Chondrocyte (in vitro differentiated cells): ENCODE data around the gene SLC6A11. TPM values are rescaled to one million over a fixed set of nuclear protein-coding genes. Genes with fewer than 3 reads are reported as not detected.

ENCODE experiments used
- DNase-seq: peaks from one replicate; pipeline ENCODE4 v3.0.0; 2021; ENCODE audit warnings: mixed read lengths, low spot score
- H3K27ac Mint-ChIP-seq: one replicate; pipeline ENCODE4 v1.8.0; 2021; ENCODE audit warnings: mild to moderate bottlenecking, moderate library complexity, mixed read lengths; ENCODE audit not compliant: unreplicated experiment
- H3K27me3 Mint-ChIP-seq: 2 replicates; pipeline ENCODE4 v1.8.0; 2021; ENCODE audit warnings: low read depth, mixed read lengths
- H3K36me3 Mint-ChIP-seq: 2 replicates; pipeline ENCODE4 v1.8.0; 2021; ENCODE audit warnings: low read depth, mixed read lengths
- H3K4me1 Mint-ChIP-seq: 2 replicates; pipeline ENCODE4 v1.8.0; 2021; ENCODE audit warnings: low read depth, mild to moderate bottlenecking, mixed read lengths
- H3K4me3 Mint-ChIP-seq: one replicate; pipeline ENCODE4 v1.8.0; 2021; ENCODE audit warnings: mild to moderate bottlenecking, moderate library complexity, mixed read lengths; ENCODE audit not compliant: unreplicated experiment
- H3K9me3 Mint-ChIP-seq: 2 replicates; pipeline ENCODE4 v1.8.0; 2021; ENCODE audit warnings: low read depth, mixed read lengths
- CTCF ChIP-seq: fragments of 200-600 bp; sonication (generic); IDR thresholded peaks from 2 replicates; pipeline ENCODE4 v1.5.0; 2021; ENCODE audit warnings: antibody characterized with exemption, mild to moderate bottlenecking, moderate library complexity
- total RNA-seq: library from RNA; stranded (reverse); gene quantifications from 3 replicates; pipeline ENCODE4 v1.2.1, GENCODE V29; 2021

The SLC6A11 gene
- total RNA-seq, 1 donor from 2014 or later, result not detected

- H3K36me3 Mint-ChIP-seq, result no peaks in the 10 kb centered on the region
- no peak overlapping the region for H3K27ac Mint-ChIP-seq
- H3K4me1 Mint-ChIP-seq, result no peaks in the 10 kb centered on the region
- no peak overlapping the region for H3K4me3 Mint-ChIP-seq
- peak; percentile 70 for TF ChIP-seq CTCF
- H3K27me3 Mint-ChIP-seq, result peaks cover 67% of the 10 kb centered on the region
- H3K9me3 Mint-ChIP-seq, result no peaks in the 10 kb centered on the region
- DNase-seq, result no peak
Measured at GRCh38 chr3:10883478-10884234, 67.6 kb downstream of the SLC6A11 start.

DNA sequence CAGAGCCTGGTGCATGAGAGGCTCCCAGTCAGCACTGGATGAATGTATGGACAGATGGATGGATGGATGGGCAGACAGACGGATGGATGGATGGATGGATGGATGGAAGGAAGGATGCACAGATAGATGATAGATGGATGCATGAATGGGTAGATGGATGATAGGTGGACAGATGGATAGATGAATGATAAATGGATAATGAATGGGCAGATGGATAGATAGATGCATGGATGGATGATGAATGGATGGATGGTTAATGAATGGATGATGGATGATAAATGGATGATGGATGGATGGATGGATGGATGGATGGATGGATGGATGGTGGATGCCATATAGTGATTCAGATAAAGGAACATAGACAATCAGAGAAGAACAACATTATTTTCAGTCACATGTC, 71.0 kb downstream of the SLC6A11 start:
- no peak for DNase-seq
- Mint-ChIP-seq H3K4me3 (no peak overlapping the region), H3K9me3 (peaks cover 21% of the 10 kb centered on the region), H3K27ac (no peak overlapping the region), H3K27me3 (peaks cover 46% of the 10 kb centered on the region), H3K36me3 (no peaks in the 10 kb centered on the region), H3K4me1 (no peaks in the 10 kb centered on the region)
- no peak for TF ChIP-seq CTCF

- DNase-seq, result no peak
- no peak overlapping the region for H3K27ac Mint-ChIP-seq
- no peaks in the 10 kb centered on the region for H3K36me3 Mint-ChIP-seq
- no peak for TF ChIP-seq CTCF
- peaks cover 22% of the 10 kb centered on the region for H3K9me3 Mint-ChIP-seq
- H3K27me3 Mint-ChIP-seq, result peaks cover 37% of the 10 kb centered on the region
- no peak overlapping the region for H3K4me3 Mint-ChIP-seq
- no peaks in the 10 kb centered on the region for H3K4me1 Mint-ChIP-seq
Measured at GRCh38 chr3:10888518-10889090, 72.6 kb downstream of the SLC6A11 start.

- H3K4me1 Mint-ChIP-seq, result no peaks in the 10 kb centered on the region
- peaks cover 34% of the 10 kb centered on the region for H3K27me3 Mint-ChIP-seq
- no peak overlapping the region for H3K4me3 Mint-ChIP-seq
- no peak overlapping the region for H3K27ac Mint-ChIP-seq
- no peak for DNase-seq
- H3K9me3 Mint-ChIP-seq, result peaks cover 22% of the 10 kb centered on the region
- no peaks in the 10 kb centered on the region for H3K36me3 Mint-ChIP-seq
- TF ChIP-seq CTCF, result no peak
Measured at GRCh38 chr3:10889206-10889960, 73.4 kb downstream of the SLC6A11 start.

DNA sequence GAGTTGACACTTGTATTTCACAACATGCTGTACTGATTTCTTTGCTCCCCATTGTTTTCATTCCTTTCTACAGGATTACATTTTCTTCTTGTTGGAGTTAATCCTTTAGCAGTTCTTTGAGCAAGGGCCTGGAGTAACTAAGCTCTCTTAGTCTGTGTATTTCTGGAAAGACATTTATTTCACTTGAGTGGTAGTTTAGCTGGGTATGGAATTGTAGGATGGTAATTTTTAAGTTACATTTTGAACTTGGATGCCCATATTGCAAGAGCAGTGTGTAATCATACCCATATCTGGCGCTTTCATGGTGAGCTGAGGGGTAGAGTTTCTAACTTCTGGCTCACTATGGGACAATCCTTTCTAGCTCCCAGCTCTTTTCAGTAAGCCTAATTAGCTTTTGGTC, 74.6 kb downstream of the SLC6A11 start:
- peaks cover 22% of the 10 kb centered on the region for H3K9me3 Mint-ChIP-seq
- H3K36me3 Mint-ChIP-seq, result no peaks in the 10 kb centered on the region
- H3K27me3 Mint-ChIP-seq, result peaks cover 30% of the 10 kb centered on the region
- no peak overlapping the region for H3K27ac Mint-ChIP-seq
- no peaks in the 10 kb centered on the region for H3K4me1 Mint-ChIP-seq
- H3K4me3 Mint-ChIP-seq, result no peak overlapping the region
- no peak for TF ChIP-seq CTCF
- no peak for DNase-seq
